Right lobe of liver (tissue), 6 donors: ENCODE data around the gene GNG14. TPM values are rescaled to one million over a fixed set of nuclear protein-coding genes. Genes with fewer than 3 reads are reported as not detected.
"Not testable (repeated sequence)": the region's sequence is repeated elsewhere in the genome, so short reads cannot be mapped to it uniquely, and the experiment has no call there.

Experiments
- ATAC-seq, 4 donors: fragments of 200-7000 bp; cut with Tn5 transposase; one replicate each; pipeline ENCODE4 v1.9.1; 2020; ENCODE audit warnings: mild to moderate bottlenecking in 4 of 4, moderate library complexity in 4 of 4
- DNase-seq, 3 donors: peaks; one replicate each; pipeline ENCODE4 v3.0.0-alpha.2; 2020
- H3K27ac ChIP-seq, 3 donors: fragments of 200-600 bp; one replicate each; pipeline ENCODE4 v1.8.0; 2022
- H3K27me3 ChIP-seq, 2 donors: fragments of 200-600 bp; one replicate each; pipeline ENCODE4 v1.8.0; 2022
- H3K36me3 ChIP-seq, 4 donors: fragments of 200-600 bp; sonication (generic) in 1 of 4; one replicate each; pipeline versions ENCODE4 v1.5.1 to v1.8.0; 2017 to 2022; ENCODE audit warnings: control low read depth in 1 of 4
- H3K4me1 ChIP-seq, 4 donors: fragments of 200-600 bp; sonication (generic) in 1 of 4; one replicate each; pipeline versions ENCODE4 v1.5.1 to v1.8.0; 2017 to 2022; ENCODE audit warnings: control low read depth in 1 of 4
- H3K4me3 ChIP-seq, 3 donors: fragments of 200-600 bp; one replicate each; pipeline ENCODE4 v1.8.0; 2022
- H3K9me3 ChIP-seq, 4 donors: fragments of 200-600 bp; sonication (generic) in 1 of 4; one replicate each; pipeline versions ENCODE4 v1.5.1 to v1.8.0; 2017 to 2022; ENCODE audit warnings: control low read depth in 1 of 4
- POLR2A ChIP-seq: fragments of 450-650 bp; IDR thresholded peaks from one replicate; pipeline ENCODE4 v1.6.1; 2017; ENCODE audit warnings: antibody characterized with exemption, mild to moderate bottlenecking
- WGBS: methylation state at CpG from one replicate; pipeline ENCODE4 v1.1.6; 2018; ENCODE audit warnings: low coverage, low lambda C conversion rate; ENCODE audit not compliant: insufficient coverage; ENCODE audit errors: missing lambda C conversion rate; 5-methylcytosine and 5-hydroxymethylcytosine counted together
- intact Hi-C, 2 donors: fragments of 100-400 bp; cut with DNase I; formaldehyde crosslinking; loops; one replicate each; pipeline versions ENCODE4 v1.11.2 to v1.14.1; 2022
- total RNA-seq, 6 experiments: library from RNA; depleted of rRNA in 2 of 6; stranded (reverse); fragments of >200 nt in 2 of 6; fragmentation: NEBNext Ultra II Directional in 3 of 6; extraction: Animal tissue kit (Norgen Biotek cat#: 25700) in 3 of 6; gene quantifications; one replicate each; pipeline versions ENCODE4 v1.1.0 to v1.2.4, GENCODE V29; 2016 to 2023
- TF ChIP-seq, protein P1 (sequence below), 4 donors: fragments of 200-600 bp in 3 of 4; fragments of 450-650 bp in 1 of 4; IDR thresholded peaks; one replicate each; pipeline versions ENCODE4 v1.5.1 to v1.8.0; 2016 to 2022; ENCODE audit warnings: antibody characterized with exemption in 4 of 4, mild to moderate bottlenecking in 2 of 4
- donor health status: DM: no; HTN: yes; CAD: no.
- donor health status: DM: no; HTN: no; CAD: no.
- donor health status: DM: no; HTN: no; CAD: no.
- donor health status: DM: no; HTN: yes; CAD: no.
- donor health status: DM: no; HTN: yes; CAD: no.

The GNG14 gene
- total RNA-seq, 6 experiments from 2014 or later: not detected

- peaks cover 0 to 11% (median 4%) of the 10 kb centered on the region in 4 donors for H3K4me1 ChIP-seq
- intact Hi-C loops: no loop called here
- peak within 1 kb of the TSS; percentile 92 to 96 (median 96) for H3K4me3 ChIP-seq
- peak; percentile 92 to 96 (median 94) for DNase-seq
- H3K27ac ChIP-seq: peak within 1 kb of the TSS; percentile 62 to 69 (median 68)
- no peaks in the 10 kb centered on the region for H3K9me3 ChIP-seq
- no peaks in the 10 kb centered on the region for H3K27me3 ChIP-seq
- TF ChIP-seq, protein P1, sequence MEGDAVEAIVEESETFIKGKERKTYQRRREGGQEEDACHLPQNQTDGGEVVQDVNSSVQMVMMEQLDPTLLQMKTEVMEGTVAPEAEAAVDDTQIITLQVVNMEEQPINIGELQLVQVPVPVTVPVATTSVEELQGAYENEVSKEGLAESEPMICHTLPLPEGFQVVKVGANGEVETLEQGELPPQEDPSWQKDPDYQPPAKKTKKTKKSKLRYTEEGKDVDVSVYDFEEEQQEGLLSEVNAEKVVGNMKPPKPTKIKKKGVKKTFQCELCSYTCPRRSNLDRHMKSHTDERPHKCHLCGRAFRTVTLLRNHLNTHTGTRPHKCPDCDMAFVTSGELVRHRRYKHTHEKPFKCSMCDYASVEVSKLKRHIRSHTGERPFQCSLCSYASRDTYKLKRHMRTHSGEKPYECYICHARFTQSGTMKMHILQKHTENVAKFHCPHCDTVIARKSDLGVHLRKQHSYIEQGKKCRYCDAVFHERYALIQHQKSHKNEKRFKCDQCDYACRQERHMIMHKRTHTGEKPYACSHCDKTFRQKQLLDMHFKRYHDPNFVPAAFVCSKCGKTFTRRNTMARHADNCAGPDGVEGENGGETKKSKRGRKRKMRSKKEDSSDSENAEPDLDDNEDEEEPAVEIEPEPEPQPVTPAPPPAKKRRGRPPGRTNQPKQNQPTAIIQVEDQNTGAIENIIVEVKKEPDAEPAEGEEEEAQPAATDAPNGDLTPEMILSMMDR (IDR thresholded peaks at IDR 0.05): no peak
- peak; percentile 68 for TF ChIP-seq POLR2A
- peak; percentile 81 to 95 (median 90) for ATAC-seq
- 20% methylated on average over 15 of the region's 59 CpGs for WGBS
- peaks cover 0 to 12% (median 5%) of the 10 kb centered on the region in 4 donors for H3K36me3 ChIP-seq
These were observed 8.9 kb downstream of the GNG14 start, which contains the start of gene FBXW9 for GRCh38 chr19:12696366-12697335. Gene FBXW9 (minus strand): TSS chr19:12696631. CDS start chr19:12696581, 50 bp downstream.

- DNase-seq, ATAC-seq, H3K27me3 ChIP-seq, intact Hi-C loops, H3K9me3 ChIP-seq, H3K27ac ChIP-seq, H3K4me3 ChIP-seq: not testable (repeated sequence)
- H3K4me1 ChIP-seq: peaks cover 0 to 11% (median 4%) of the 10 kb centered on the region in 4 donors
- peaks cover 0 to 19% (median 6%) of the 10 kb centered on the region in 4 donors for H3K36me3 ChIP-seq
- 90% methylated on average over 13 of the region's 22 CpGs for WGBS
These were observed 9.6 kb downstream of the GNG14 start for GRCh38 chr19:12697425-12697824.

DNA sequence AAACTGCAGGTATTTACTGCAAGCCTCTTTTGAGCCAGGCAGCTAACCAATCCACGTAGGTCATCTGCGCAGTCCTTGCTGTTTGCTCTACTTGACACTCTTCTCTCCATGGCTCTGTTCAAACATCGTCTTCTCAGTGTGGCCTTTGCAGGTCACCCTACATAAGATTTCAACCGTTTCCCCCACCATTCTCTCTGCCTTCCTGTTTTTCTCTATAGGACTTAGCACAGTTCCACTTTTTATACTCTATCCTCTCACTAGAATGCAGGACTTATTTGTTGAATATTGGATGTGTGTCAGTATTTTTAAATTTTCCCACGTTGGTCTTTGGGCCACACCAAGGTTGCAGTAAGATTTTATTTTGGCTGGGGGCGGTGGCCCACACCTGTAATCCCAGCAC, 10.3 kb downstream of the GNG14 start:
- H3K27ac ChIP-seq: no peak overlapping the region
- no peaks in the 10 kb centered on the region for H3K9me3 ChIP-seq
- WGBS: 71% methylated on average over 5 of the region's 6 CpGs
- intact Hi-C loops: no loop called here
- H3K4me1 ChIP-seq: peaks cover 0 to 11% (median 4%) of the 10 kb centered on the region in 4 donors
- no peaks in the 10 kb centered on the region for H3K27me3 ChIP-seq
- H3K4me3 ChIP-seq: no peak overlapping the region
- DNase-seq: no peak
- no peak for TF ChIP-seq POLR2A
- TF ChIP-seq, protein P1 (IDR thresholded peaks at IDR 0.05): no peak
- ATAC-seq: no peak
- peaks cover 0 to 26% (median 7%) of the 10 kb centered on the region in 4 donors for H3K36me3 ChIP-seq

GRCh38 chr19:12701596-12702282, 13.9 kb downstream of the GNG14 start:
- Histone ChIP-seq H3K4me3 (no peak overlapping the region), H3K9me3 (no peaks in the 10 kb centered on the region), H3K27ac (no peak overlapping the region), H3K4me1 (peaks cover 0 to 4% (median 0%) of the 10 kb centered on the region in 4 donors), H3K27me3 (no peaks in the 10 kb centered on the region), H3K36me3 (peaks cover 0 to 58% (median 28%) of the 10 kb centered on the region in 4 donors)
- intact Hi-C loops: loop anchor here in 1 of 2 donors (10.0 kb wide), 1 partner anchor 53 kb away; the partner anchor contains the start of gene BEST2
- DNase-seq (no peak), ATAC-seq (peak in 1 of 4 donors; percentile 7)
- WGBS: 93% methylated on average over 14 of the region's 33 CpGs
- TF ChIP-seq POLR2A: no peak
- TF ChIP-seq, protein P1 (IDR thresholded peaks at IDR 0.05): no peak
